NB4 (cell line): ENCODE measurements around the gene TRNAU1AP.
"Not testable (repeated sequence)": the region's sequence is repeated elsewhere in the genome, so short reads cannot be mapped to it uniquely, and the experiment has no call there.

Experiments used
- DNase-seq: peaks from one replicate; pipeline ENCODE4 v3.0.0; 2010; ENCODE audit warnings: low read depth
- H3K4me3 ChIP-seq: one replicate; pipeline ENCODE4 v1.5.1; 2011; ENCODE audit warnings: mild to moderate bottlenecking, low read depth, low read length, moderate library complexity
- CTCF ChIP-seq: IDR thresholded peaks from one replicate; pipeline ENCODE4 v1.5.1; 2012; ENCODE audit warnings: low read depth, low read length
- MAX ChIP-seq: IDR thresholded peaks from 2 replicates; pipeline ENCODE4 v1.6.1; 2011; ENCODE audit warnings: low read depth, low read length
- MYC ChIP-seq: IDR thresholded peaks from 2 replicates; pipeline ENCODE4 v1.6.1; 2011; ENCODE audit warnings: low read depth, low read length
- POLR2A ChIP-seq: IDR thresholded peaks from 2 replicates; pipeline ENCODE4 v1.6.1; 2011; ENCODE audit warnings: mild to moderate bottlenecking; ENCODE audit not compliant: insufficient read length; ENCODE audit errors: extremely low read depth

Gene TRNAU1AP

GRCh38 chr1:28591708-28592320, 38.9 kb downstream of the TRNAU1AP start, which contains the start of gene RAB42:
Gene RAB42 (plus strand): TSS chr1:28592265. CDS start chr1:28592512, 247 bp downstream.
- TF ChIP-seq CTCF (no peak), MAX (peak; percentile 13; the same call in 1 of the 2 replicates), MYC (peak; percentile 44; the same call in 1 of the 2 replicates), POLR2A (peak; percentile 22)
- peak within 1 kb of the TSS; percentile 59 for H3K4me3 ChIP-seq
- DNase-seq: peak; percentile 73

GRCh38 chr1:28592321-28593071, 39.6 kb downstream of the TRNAU1AP start:
- DNase-seq: no peak
- H3K4me3 ChIP-seq: peak overlapping the region; percentile 59
- no peak for TF ChIP-seq MYC
- TF ChIP-seq CTCF: no peak
- no peak for TF ChIP-seq POLR2A

DNA sequence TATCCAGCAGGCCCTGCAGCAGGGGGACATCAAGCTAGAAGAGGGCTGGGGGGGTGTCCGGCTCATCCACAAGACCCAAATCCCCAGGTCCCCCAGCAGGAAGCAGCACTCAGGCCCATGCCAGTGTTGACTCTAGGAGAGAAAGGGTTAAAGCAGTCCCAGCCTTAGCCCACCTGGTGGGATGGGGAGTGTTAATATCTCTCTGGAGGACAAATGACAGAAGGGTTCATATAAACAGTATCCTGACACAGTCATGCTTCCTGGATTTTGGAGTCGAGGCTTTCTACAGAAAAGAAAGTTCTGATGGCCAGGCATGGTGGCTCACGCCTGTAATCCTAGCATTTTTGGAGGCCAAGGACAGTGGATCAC, 41.1 kb downstream of the TRNAU1AP start:
- not testable (repeated sequence) for H3K4me3 ChIP-seq, DNase-seq

DNA sequence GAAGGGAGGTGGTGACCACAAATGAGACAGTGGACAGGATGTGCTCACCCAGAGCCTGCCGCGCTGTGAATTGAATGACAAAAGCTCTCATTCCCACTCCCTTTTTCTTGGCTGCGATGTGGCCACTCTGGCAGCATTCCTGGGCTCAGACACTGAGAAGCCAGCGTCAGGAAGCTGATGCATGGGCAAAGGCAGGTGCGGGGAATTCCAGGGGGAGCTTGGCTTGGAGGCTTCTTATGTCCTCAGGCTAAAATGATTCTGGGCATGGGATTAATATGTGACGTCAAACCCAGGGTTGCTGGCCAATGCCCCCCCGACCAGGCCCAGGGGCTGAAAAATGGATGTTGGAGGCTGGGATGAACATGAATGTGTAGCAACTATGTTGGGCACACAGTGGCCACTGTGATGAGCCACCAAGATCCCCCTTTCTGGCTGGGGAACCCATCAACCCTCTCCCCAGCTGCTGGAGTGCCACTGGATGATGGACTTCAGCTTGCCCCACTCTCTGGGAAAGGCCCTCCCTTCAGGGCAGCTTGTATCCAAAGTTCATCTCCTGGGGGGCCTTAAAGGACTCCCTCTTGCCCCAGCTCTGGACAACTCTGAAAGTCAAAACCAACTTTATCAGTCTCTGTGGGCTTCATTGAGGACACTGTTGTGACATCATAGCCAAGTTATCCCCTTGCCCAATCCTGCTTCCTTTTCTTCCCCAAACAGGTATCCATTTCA, 42.0 kb downstream of the TRNAU1AP start:
- DNase-seq: not testable (repeated sequence)

GRCh38 chr1:28595412-28596191, 42.7 kb downstream of the TRNAU1AP start:
- TF ChIP-seq MAX (no peak), POLR2A (no peak)
- H3K4me3 ChIP-seq: no peak overlapping the region
- DNase-seq: no peak

More for the DNA sequence above, 42.0 kb downstream of the TRNAU1AP start:
- H3K4me3 ChIP-seq: not testable (repeated sequence)

- not testable (repeated sequence) for H3K4me3 ChIP-seq, DNase-seq
Measured at GRCh38 chr1:28596276-28596675, 43.4 kb downstream of the TRNAU1AP start.

DNA sequence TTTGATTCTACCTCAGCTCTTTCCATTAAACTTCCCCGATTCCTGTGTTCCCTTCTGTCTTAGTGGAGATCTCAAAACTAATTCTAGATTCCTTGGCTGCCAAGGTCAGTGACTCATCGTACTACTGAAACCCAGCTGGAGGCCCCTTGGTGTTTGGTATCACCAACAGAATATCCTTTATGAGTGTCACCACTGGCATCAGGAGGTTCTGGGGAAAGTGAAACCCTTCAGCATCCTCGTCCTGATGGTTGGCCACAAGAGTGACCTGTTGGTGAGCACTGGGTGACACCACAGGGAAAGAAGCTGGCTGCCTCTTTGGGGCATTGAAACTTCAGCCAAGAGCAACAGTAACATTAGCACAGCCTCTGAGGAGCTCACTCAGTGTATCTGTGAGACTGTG, 48.8 kb downstream of the TRNAU1AP start:
- no peak for TF ChIP-seq MAX
- TF ChIP-seq MYC: no peak
- TF ChIP-seq POLR2A: no peak
- TF ChIP-seq CTCF: no peak
- no peak for DNase-seq
- no peak overlapping the region for H3K4me3 ChIP-seq
